ENCODE data around the gene STXBP6.
"Not testable (repeated sequence)": the region's sequence is repeated elsewhere in the genome, so short reads cannot be mapped to it uniquely, and the experiment has no call there.

STXBP6 gene

DNA sequence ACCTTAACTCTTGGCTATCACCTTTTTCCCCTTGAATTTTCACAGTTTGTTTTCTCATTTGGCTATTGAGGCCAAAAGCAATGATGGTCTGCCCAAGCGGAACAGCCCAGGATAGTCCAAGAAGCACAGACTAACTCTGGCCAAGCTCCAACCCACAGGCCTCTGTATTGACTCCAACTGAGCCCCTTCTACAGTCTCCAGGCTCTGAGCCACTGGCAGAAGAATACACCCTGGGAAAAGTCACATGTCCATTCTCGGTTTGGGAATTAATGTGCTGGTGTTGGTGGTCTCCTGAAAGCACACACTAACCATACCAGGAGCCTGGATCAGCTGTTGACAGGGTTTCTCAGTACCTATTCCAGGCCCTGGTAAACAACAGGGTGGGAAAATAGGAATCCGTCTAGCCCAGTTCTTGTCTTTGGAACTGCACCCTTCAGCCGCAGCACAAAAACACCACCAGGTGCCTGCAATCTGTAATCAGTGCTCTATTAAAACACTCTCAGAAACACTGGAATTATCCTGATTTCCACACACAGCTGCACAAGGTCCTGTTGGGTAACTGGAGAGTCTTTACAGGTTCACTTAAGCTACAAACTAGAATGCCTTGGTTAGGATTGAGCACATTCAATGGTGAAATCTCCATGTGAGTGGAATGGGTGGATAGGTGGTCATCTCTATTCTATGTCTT, 63.6 kb downstream of the STXBP6 start:
- no peak for DNase-seq (ENCODE audit: low read depth)

DNA sequence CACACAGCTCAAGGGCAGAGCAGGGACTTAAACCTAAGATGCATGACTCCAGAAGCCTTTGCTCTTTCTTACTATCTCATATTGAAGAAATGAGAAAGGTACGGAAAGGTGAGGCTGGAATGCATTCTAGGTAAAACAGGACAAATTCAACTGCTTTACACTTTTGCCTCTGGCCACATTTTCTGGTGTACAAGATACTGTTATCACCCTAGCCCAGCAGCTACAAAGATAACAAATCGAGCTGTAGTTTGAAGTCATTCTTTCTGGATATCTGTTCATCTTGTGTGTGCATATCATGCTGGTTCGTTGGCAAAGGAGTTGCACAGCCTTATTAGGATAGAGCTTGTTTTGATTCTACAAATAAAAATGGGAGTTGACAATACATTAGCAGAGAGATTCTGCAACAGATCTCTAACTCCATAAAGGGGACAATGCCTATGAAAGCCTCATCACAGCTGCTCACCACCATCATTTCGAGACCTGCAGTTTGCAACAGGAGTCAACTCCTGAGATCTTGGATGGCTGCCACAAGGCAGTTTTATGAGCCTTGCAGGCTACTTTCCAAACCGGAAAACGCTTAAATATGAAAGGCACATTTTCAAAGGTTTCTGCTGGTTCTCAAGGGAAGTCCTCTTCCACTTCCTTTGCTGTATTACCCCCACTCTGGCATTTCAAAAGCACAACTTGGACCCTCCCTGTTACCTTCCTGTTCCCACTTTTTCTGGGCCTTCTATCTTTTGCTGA, 64.9 kb downstream of the STXBP6 start:
- DNase-seq (ENCODE audit: low read depth) = no peak

DNA sequence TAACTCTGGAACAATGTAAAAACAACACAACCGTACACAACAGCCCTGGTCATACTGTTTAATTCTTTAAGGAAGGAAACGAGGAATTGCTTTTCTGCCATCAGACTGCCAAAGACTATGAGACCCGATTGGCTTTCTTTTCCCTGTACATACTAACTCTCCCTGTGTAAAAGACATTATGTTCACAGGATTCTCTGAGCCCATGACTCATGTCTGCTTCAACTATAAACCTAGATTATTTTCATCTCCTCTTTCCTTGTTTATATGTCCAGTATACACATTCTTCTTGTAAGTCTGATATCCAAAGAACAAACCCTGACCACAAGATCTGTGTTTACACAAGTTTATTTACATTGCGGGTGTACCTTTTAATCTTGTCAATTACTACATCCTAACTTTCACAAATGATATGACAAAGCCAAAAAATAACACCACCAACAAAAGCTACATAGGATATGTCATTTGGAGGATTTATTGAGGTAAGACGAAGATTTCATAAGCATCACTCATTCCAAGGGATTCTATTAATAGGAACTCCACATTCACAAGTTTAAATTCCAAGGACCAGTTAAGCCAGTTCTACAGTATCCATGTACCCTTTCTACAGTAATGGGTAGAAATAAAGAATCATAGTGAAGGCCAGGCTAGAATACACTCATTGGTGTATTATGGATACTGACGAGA, 67.3 kb downstream of the STXBP6 start:
- no peak for DNase-seq (ENCODE audit: low read depth)

GRCh38 chr14:24979725-24980239, 70.2 kb downstream of the STXBP6 start:
- DNase-seq (ENCODE audit: low read depth) = no peak

- no peak for DNase-seq (ENCODE audit: low read depth)
Observed at GRCh38 chr14:24978862-24979724, 70.9 kb downstream of the STXBP6 start.

GRCh38 chr14:24976602-24977001, 73.3 kb downstream of the STXBP6 start:
- DNase-seq (ENCODE audit: low read depth) = no peak

- DNase-seq (ENCODE audit: low read depth) = no peak
Observed at GRCh38 chr14:24975393-24975792, 74.6 kb downstream of the STXBP6 start.

DNA sequence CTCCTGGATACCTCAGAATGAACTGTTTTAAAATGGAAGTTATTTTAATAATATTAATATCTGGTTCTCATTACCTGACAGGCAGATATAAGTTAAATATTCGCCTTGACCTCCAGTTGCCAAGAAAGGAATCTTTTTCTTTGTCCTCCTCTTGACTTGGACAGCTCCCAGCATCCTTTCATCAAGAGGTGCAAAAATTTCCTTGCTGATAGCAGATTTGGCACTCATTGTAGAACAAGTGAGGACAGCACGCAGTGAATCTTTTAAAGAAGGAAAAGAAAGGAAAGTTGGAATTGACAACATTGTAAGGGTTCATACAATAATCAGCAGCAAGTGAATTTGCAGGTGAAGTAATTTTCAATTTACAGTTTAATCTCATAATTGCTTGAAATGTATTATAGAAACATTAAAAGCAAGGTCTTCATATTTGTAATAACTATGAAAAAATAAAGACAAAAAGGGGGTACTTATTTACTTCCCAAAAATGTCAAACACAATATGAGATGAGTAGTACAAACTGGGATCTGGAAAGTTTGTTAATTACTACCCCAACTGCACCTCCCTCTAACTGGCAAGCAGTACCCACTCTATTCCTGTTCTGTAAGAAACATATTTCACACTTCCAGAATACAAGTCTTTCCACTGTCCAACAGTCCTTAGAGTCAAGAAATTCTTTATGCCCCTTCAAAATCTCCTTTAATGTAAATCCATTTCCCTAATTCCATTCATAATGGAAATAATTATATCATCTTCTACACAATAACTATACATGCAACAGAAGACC, 75.2 kb downstream of the STXBP6 start:
- no peak for DNase-seq (ENCODE audit: low read depth)

- DNase-seq (ENCODE audit: low read depth) = no peak
Observed at GRCh38 chr14:24972844-24973243, 77.1 kb downstream of the STXBP6 start.

GRCh38 chr14:24971255-24971654, 78.7 kb downstream of the STXBP6 start:
- no peak for DNase-seq (ENCODE audit: low read depth)

- no peak for DNase-seq (ENCODE audit: low read depth)
Observed at GRCh38 chr14:24966579-24966964, 83.4 kb downstream of the STXBP6 start.

DNA sequence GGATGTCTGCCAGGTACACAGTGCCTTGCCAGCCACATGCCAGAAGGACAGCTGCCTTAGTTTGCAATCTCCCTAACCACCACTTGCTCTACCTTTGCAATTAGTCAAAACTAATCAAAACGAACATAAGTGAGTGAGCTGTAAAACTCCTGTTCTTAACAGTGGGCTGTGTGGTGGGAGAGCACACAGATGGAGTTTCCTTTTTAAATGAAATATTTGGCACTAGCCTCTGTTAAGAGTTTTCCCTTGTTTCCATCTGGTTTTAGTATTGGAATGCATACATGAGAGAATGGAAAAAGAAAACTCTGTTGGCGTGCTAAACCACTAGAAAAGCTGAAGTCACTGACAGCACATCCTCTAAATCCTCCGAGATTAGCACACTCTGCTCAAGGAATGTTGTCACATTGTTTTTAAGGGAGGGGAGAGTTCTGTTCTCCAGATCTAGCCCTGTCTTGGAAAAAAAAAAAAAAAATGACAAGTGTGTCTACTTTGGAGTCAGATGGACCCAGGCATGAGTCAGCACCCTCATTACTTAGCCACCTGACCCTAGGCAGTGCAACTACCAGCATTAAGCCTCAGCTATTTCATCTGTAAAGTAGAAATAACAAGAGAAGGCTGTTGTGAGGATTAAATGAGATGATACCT, 83.9 kb downstream of the STXBP6 start:
- no peak for DNase-seq (ENCODE audit: low read depth)

- no peak for DNase-seq (ENCODE audit: low read depth)
Observed at GRCh38 chr14:24965578-24965933, 84.4 kb downstream of the STXBP6 start.

DNA sequence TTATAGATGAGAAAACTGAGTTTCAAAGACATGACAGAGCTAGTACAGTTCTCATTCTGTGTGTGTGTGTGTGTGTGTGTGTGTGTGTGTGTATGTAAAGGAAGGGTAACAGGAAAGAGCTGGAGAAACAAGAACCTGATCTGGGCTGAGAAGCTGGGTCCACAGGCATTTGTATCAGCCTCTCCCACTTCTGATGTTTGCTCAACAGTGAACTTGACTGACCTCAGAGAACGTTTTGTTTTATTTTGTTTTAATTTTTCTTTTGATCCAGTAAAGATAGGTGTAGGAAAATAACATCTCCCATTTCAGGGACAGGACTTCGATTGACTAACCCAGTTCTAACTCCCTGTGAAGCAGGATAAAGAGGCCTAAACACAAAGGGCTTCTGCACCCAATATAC, 85.4 kb downstream of the STXBP6 start:
- no peak for DNase-seq (ENCODE audit: low read depth)

GRCh38 chr14:24964048-24964447, 85.9 kb downstream of the STXBP6 start:
- no peak for DNase-seq (ENCODE audit: low read depth)

- DNase-seq (ENCODE audit: low read depth) = not testable (repeated sequence)
Observed at GRCh38 chr14:24962118-24962517, 87.8 kb downstream of the STXBP6 start.

DNA sequence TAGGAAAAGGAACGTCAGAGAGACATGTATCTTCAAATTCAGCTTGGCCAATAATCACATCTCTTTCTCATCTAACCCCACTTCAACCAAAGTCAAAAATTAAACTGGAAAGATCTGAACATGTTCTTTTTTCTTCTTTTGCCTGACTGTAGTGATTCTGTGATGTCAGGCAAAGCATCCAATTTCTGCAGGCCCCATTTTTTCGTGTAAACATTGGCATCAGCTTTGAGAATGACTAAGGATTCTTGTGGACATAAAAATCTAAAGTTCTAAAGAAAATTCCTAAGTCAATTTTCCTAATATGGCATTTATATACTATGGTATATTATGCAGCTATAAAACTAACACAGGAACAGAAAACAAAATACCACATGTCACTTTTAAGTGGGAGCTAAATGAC, 89.1 kb downstream of the STXBP6 start:
- no peak for DNase-seq (ENCODE audit: low read depth)

GRCh38 chr14:24959791-24960331, 90.1 kb downstream of the STXBP6 start:
- no peak for DNase-seq (ENCODE audit: low read depth)

DNA sequence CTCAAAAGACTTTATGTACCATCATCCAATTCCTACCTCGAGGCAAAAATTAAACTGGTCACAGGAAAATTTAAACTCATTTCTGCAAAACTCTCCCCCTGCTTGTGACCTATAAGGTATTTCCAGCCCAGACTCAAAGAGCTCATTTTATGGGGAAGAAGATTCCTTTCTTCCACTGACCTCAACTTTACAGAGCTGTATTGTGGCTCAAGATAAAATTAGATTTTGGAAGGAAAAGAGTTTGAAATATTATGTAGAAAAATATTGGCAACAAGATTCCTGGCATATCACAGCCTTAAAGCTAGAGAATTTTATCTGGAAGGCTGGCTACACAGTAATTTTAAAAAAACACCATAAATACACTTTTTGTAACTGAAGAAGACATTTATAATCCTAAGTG, 91.7 kb downstream of the STXBP6 start:
- no peak for DNase-seq (ENCODE audit: low read depth)

GRCh38 chr14:24957814-24958213, 92.1 kb downstream of the STXBP6 start:
- DNase-seq (ENCODE audit: low read depth) = no peak

Measured in activated T-helper 9 cell treated with anti-CD3 and anti-CD28 coated beads, Interleukin-2, amount 50 U/mL, for 16 hours (primary cell).